GM15510 (cell line): ENCODE measurements around the gene SLC6A16.

ENCODE experiments used
- POLR2A ChIP-seq: IDR thresholded peaks from 3 replicates; pipeline ENCODE4 v1.6.1; 2011; ENCODE audit warnings: borderline replicate concordance; ENCODE audit not compliant: insufficient read length; ENCODE audit errors: extremely low read depth

Gene SLC6A16

DNA sequence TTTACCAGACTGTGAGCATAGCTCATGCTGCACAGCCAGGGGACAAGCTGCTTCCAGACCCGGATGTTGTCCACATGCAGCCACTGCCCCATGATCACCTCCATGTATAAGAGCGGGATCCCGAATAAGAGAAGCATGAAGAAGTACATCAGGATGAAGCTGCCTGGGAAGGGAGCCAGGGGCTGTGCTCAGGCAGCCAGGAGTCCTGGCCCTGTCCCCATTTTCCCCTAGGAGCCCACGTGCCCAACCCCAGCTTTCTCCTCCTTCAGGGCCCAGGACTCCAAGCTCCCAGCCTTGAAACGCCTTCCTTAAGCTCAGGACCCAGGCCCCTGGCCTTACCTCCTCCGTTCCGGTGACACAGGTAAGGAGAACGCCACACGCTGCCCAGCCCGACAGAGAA, 69.3 kb downstream of the SLC6A16 start:
- TF ChIP-seq POLR2A: no peak

DNA sequence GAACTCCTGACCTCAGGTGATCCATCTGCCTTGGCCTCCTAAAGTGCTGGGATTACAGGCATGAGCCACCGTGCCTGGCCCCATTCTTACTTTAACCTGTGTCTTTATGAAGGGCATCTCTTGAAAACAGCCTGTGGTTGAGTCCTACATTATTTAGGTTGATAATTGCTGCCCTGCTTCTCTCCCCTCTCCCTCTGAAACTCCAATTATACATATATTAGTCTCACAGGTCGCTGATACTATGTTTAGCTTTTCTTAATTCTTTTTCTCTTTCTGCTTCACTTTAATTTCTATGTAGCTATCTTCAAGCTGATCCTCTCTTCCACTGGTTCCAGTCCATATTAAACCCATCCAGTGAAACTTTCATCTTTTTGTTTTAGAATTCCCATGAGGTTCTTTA, 75.1 kb downstream of the SLC6A16 start:
- TF ChIP-seq POLR2A: no peak

GRCh38 chr19:49247676-49248075, 77.3 kb downstream of the SLC6A16 start:
- TF ChIP-seq POLR2A: no peak

DNA sequence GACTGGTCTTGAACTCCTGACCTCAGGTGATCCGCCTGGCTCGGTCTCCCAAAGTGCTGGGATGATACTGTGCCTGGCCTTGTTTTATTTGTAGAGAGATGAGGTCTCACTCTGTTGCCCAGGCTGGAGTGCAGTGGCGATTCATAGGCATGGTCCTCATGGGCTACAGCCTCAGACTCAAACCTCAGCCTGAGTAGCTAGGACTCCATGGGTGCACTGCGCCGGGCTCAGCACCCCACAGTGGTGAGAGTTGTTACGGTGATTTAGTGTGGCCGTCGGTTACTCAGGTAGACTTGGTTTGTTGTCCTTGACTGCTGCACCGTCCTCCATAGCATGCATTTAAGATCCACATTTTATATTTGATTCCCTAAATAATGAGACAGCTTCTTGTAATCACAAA, 80.7 kb downstream of the SLC6A16 start:
- no peak for TF ChIP-seq POLR2A

- no peak for TF ChIP-seq POLR2A
These were observed 81.3 kb downstream of the SLC6A16 start for GRCh38 chr19:49243726-49244125.

- TF ChIP-seq POLR2A: no peak
These were observed 81.9 kb downstream of the SLC6A16 start for GRCh38 chr19:49243129-49243528.

DNA sequence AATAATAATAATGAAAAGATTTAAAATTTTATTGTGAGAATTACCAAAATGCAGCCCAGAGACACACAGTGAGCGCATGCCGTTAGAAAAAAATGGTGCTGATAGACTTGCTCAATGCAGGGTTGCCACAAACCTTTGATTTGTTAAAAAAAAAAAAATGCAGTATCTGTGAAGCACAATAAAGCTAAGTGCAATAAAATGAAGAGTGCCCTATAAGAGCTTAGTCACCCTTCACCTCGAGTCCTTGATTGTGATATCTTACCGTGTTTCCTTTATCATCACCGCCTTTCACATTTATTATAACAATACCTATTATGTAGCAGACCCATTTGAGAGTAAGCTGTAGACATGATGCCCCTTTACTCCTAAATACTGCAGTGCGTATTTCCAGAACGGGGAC, 83.2 kb downstream of the SLC6A16 start:
- TF ChIP-seq POLR2A: no peak
